GM21737 (cell line): Measurements from ENCODE around the gene TSPY1.
"Not testable (repeated sequence)": the region's sequence is repeated elsewhere in the genome, so short reads cannot be mapped to it uniquely, and the experiment has no call there.

Experiments used
- ATAC-seq: cut with Tn5 transposase; IDR thresholded peaks from one replicate; pipeline ENCODE4 v1.9.1; 2021; ENCODE audit warnings: mild to moderate bottlenecking, moderate library complexity; ENCODE audit not compliant: unreplicated experiment

TSPY1 gene

GRCh38 chrY:9466655-9467054 lies at the start of gene TSPY1:
TSPY1 (plus strand) TSS chrY:9466955; CDS start chrY:9467001, 46 bp downstream.
- ATAC-seq = not testable (repeated sequence)

- not testable (repeated sequence) for ATAC-seq
Measured at GRCh38 chrY:9486967-9487366, 20.2 kb downstream of the TSPY1 start, which contains the start of gene TSPY9. TSPY9 (plus strand) TSS chrY:9487267; CDS start chrY:9487313, 46 bp downstream.

DNA sequence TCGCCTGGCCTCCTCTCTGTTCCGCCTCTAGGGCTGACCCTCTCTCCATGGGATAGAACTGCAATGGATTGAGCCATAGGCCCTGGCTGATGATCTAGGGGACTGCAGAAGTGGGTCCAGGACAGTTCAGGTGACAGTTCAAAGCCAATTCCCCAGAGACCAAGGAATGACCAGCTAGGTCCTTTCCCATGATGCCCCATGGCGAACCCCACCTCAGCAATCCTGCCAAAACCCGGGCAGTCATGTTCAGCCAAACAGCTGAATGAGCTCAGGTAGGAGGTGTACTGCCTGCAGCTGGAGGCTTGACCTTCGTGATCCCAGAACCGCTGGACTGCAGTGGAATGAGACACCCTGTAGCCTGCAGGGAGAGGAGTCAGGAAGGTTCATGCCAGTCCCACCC lies 37.6 kb downstream of the TSPY1 start:
- not testable (repeated sequence) for ATAC-seq

DNA sequence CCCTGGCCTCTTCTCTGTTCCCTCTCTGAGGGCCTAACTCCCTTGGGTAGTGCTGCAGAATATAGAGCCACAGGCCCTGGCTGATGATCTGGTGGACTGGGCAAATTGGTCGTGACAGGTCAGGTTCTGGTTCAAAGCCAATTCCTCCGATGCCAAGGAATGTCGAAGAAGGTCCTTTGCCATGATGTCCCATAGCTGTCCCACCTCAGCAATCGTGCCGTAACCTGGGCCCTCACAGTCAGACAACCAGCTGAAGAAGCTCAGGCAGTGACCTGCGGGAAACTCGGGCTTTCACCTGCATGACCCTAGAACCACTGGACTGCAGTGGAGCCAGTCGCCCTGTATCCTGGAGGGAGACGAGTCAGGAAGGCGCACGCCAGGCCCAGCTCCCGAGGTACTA lies 49.5 kb downstream of the TSPY1 start:
- not testable (repeated sequence) for ATAC-seq
